HG02610 (cell line): ENCODE measurements around the gene FGF14.

Experiments
- ATAC-seq: cut with Tn5 transposase; IDR thresholded peaks from one replicate; pipeline ENCODE4 v1.9.1; 2021; ENCODE audit warnings: mild to moderate bottlenecking, moderate library complexity; ENCODE audit not compliant: unreplicated experiment

FGF14 gene

GRCh38 chr13:102369302-102369701 is 32.5 kb downstream of the FGF14 start:
- ATAC-seq: no peak

- ATAC-seq: no peak
These were observed 34.0 kb downstream of the FGF14 start for GRCh38 chr13:102367836-102368235.

DNA sequence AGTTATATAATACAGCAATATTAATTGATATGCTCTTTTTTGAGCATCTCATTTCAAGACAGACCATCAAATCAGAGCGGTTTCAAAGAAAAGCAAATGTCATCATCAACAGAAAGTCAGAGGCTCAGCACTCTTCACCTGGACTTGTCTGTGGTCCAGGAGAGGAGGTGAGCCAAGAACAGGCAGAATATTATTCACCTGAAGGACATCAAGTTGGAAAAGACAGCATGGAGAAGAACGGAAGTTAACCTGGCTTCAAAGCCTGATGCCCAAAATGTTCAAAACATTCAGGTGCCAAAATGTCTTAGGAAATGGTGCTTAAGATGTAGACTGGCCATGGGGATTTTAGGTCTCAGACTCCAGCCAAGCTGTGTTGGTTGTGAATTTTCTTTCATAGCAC is 40.7 kb downstream of the FGF14 start:
- ATAC-seq: no peak

- no peak for ATAC-seq
These were observed 42.6 kb downstream of the FGF14 start for GRCh38 chr13:102359264-102359663.

- ATAC-seq: no peak
These were observed 46.6 kb downstream of the FGF14 start for GRCh38 chr13:102355251-102355650.

DNA sequence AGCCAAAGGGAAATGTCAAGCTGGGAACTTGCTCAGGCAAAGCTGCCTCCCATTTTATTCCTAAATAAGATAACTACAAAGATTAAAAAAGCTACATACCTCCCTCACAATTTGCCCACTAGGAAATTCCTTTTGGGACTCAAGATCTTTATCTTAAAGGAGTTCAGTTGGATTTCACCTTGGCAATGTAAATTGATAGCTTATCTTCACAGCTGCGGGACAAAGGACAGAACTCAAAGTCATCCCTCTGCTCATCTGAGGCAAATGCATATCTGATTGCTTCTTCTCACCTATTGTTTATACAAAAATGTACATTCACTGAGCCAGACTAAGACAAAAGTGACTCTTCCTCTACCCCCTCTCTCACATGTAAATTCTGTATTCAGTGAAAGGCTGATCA is 47.8 kb downstream of the FGF14 start:
- ATAC-seq: no peak

- ATAC-seq: no peak
These were observed 50.3 kb downstream of the FGF14 start for GRCh38 chr13:102351521-102351920.

DNA sequence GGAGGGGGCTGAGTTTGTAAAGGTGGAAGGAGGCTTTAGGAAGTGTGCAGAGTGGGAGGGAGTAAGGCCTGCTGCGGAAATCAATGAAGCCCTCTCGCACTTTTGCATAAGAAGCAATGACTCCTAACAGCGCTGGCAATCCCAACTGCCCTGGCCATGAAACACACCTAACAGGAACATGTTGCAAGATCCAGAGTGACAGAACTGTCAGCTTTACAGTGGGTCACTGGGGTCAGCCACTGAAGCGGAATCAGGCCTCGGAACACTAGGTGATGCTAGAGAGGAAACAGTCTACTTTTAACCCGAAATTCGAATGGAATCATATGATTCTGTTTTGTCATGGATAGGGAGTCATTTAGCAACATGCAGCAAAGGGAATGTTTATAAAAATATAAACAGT is 54.4 kb downstream of the FGF14 start:
- ATAC-seq: no peak

DNA sequence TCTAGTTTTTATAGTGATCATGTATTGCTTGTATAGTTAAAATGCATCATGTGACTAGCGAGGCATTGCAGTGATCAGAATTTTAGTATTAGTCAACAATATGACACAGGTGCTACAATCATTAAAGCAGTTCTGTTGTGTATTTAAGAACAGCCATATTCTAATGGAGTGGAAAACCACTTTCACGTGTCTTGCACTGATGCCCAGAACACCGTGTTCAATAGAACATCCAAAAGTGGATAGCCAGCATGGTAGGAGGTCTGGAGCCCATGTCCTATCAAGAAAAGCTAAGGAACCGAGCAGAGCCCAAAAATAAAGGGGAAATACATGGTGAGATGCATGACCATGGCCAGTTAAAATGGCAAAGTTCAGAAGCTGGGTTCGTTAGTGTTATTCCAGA is 55.1 kb downstream of the FGF14 start:
- no peak for ATAC-seq

GRCh38 chr13:102344410-102344809 is 57.4 kb downstream of the FGF14 start:
- ATAC-seq: no peak

DNA sequence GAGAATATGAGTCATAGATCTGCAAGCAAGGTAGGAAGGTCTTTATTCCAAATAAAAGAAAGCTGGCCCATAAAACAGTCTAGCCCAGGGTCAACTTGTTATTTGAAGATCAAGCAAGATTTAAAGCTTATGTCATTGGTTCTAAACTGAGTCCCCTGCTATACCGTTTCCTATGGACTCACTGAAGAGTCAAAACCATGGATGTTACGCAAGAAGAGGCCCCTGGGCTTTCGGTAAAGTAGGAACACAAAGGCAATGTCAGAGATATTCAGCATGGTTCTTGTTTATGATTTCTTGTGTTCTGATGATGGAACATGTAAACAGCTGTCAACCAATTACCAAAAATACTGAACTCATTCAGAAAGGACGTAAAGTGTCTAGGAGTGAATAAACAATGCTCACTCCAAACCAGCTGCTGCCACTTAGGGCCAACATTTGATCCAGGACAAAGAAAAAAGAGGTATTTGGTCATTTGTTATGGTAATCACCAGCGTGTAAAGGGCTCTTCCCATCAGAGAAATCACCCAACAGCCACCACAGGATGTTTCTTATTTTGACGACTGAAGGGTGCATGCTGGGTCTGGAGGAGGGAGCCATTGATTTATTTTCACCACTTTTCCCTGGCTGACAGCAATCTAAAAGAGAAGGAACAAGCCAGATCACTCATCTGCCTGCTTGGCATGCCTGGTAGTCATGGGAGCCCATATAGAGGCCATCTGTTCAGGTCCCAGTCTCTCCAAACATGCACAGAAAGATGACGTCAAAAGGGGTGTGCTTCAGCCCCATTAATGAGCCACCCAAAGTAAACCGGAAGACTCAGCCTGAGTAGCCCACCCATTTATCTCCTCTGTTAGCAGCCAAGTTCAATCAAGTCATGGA is 68.3 kb downstream of the FGF14 start:
- ATAC-seq: no peak

- no peak for ATAC-seq
These were observed 72.9 kb downstream of the FGF14 start for GRCh38 chr13:102328909-102329308.

DNA sequence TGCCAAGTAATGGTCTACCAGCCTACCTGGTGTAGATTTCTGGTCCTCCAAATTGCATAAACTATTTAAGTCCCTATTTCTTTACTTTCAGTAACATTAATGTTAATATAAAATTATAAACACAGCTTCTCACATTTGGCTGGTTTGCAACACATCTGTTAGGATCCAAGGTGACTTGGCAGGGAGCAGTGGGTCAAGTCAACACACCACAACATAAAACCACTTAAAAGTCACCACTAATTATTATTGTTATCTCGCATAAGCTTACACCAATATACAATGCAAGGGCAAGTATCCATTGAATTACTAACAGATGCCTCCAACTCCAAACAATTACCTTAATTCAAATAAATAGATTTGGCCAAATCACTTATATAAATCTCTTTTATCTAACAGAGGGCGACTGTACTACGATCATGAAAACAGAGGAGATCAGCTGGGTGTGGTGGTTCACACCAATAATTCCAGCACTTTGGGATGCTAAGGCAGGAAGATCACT is 74.7 kb downstream of the FGF14 start:
- no peak for ATAC-seq

GRCh38 chr13:102326381-102327118 is 75.3 kb downstream of the FGF14 start:
- no peak for ATAC-seq

DNA sequence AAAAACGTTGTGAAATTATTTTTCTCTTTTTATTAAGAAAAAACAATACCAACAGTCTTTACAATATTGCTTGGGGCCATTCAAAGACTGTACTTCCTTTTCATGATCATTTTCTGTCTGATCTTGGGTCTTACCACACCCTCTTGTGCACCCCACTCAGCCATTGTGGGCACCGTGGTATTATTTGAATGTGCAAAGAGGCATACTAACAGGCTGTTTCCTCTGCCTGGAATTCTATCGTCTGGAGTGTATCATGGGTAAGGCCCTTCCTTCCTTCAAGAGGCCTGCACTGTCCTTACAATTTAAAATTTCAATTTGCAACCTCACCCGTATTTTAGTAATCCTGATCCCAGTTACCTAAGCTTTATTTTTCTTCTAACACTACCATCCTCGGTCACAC is 76.5 kb downstream of the FGF14 start:
- ATAC-seq: no peak

- ATAC-seq: no peak
These were observed 78.3 kb downstream of the FGF14 start for GRCh38 chr13:102323505-102323904.

GRCh38 chr13:102323012-102323411 is 78.8 kb downstream of the FGF14 start:
- no peak for ATAC-seq

- no peak for ATAC-seq
These were observed 79.6 kb downstream of the FGF14 start for GRCh38 chr13:102322211-102322610.

GRCh38 chr13:102318233-102318632 is 83.6 kb downstream of the FGF14 start:
- no peak for ATAC-seq

DNA sequence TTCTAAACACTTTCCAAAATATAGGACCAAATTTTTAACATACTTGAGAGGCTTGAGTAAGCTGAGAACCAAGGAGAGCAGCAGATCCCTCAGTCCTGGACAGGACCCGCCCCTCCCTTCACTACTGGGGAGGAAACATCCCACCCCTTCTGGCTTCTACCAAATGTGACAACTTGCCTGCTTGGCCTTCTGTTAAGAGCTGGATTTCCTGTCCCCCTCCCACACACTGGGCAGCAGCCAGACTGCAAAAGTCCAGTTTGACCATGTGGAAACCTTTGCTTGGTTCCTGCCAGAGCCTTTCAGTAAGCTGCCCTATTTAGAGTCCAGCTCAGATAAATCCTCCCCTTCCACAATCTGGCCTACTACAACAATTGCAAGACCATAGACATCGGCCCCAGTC is 84.3 kb downstream of the FGF14 start:
- ATAC-seq: no peak

GRCh38 chr13:102316732-102317131 is 85.1 kb downstream of the FGF14 start:
- ATAC-seq: no peak

DNA sequence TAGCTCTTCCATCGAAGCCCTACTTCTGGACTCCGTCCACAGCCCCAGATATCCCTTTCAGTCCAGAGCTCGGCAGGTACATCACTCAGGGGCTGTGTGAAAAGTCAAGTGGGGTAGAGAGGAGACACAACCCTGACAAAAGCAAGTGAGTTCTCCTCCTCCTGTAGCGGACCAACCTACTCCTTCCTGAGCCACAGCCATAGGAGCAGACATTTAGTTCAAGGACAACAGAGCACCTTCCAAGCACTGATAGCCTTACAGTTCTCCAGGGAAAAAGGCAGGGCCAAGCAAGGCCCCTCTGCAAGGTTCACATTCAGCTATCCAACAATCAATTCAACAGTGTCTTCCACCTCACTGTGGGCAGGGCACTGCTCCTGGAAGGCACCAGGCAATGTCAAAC is 89.0 kb downstream of the FGF14 start:
- ATAC-seq: no peak
